Osteocyte (in vitro differentiated cells): ENCODE measurements around the gene RAX2. TPM values are rescaled to one million over a fixed set of nuclear protein-coding genes. Genes with fewer than 3 reads are reported as not detected.

Source experiments
- DNase-seq: peaks from one replicate; pipeline ENCODE4 v3.0.0; 2021; ENCODE audit warnings: mixed read lengths; ENCODE audit not compliant: unreplicated experiment; ENCODE audit errors: extremely low spot score
- H3K27ac Mint-ChIP-seq: one replicate; pipeline ENCODE4 v1.8.0; 2021; ENCODE audit warnings: mild to moderate bottlenecking, mixed read lengths; ENCODE audit not compliant: unreplicated experiment
- H3K27me3 Mint-ChIP-seq: one replicate; pipeline ENCODE4 v1.8.0; 2021; ENCODE audit warnings: mixed read lengths; ENCODE audit not compliant: unreplicated experiment
- H3K36me3 Mint-ChIP-seq: one replicate; pipeline ENCODE4 v1.8.0; 2021; ENCODE audit warnings: mixed read lengths; ENCODE audit not compliant: unreplicated experiment
- H3K4me1 Mint-ChIP-seq: one replicate; pipeline ENCODE4 v1.8.0; 2021; ENCODE audit warnings: mixed read lengths; ENCODE audit not compliant: unreplicated experiment
- H3K4me3 Mint-ChIP-seq: one replicate; pipeline ENCODE4 v1.8.0; 2021; ENCODE audit warnings: mild to moderate bottlenecking, moderate library complexity, mixed read lengths; ENCODE audit not compliant: unreplicated experiment
- H3K9me3 Mint-ChIP-seq: one replicate; pipeline ENCODE4 v1.8.0; 2021; ENCODE audit warnings: mixed read lengths; ENCODE audit not compliant: unreplicated experiment
- CTCF ChIP-seq: fragments of 200-600 bp; sonication (generic); IDR thresholded peaks from 2 replicates; pipeline ENCODE4 v1.5.0; 2021; ENCODE audit warnings: antibody characterized with exemption, mild to moderate bottlenecking, moderate library complexity
- total RNA-seq: library from RNA; stranded (reverse); gene quantifications from 2 replicates; pipeline ENCODE4 v1.2.1, GENCODE V29; 2021

The RAX2 gene
- total RNA-seq, 1 donor from 2014 or later = not detected

GRCh38 chr19:3810708-3811355 is 38.8 kb upstream of the RAX2 start:
- Mint-ChIP-seq H3K4me1 (no peaks in the 10 kb centered on the region), H3K4me3 (no peak overlapping the region), H3K27me3 (peaks cover 2% of the 10 kb centered on the region), H3K9me3 (no peaks in the 10 kb centered on the region), H3K36me3 (no peaks in the 10 kb centered on the region), H3K27ac (no peak overlapping the region)
- DNase-seq = no peak
- no peak for TF ChIP-seq CTCF

GRCh38 chr19:3809881-3810707 is 38.1 kb upstream of the RAX2 start:
- Mint-ChIP-seq H3K9me3 (no peaks in the 10 kb centered on the region), H3K4me3 (no peak overlapping the region), H3K27ac (no peak overlapping the region), H3K36me3 (no peaks in the 10 kb centered on the region), H3K27me3 (peaks cover 2% of the 10 kb centered on the region), H3K4me1 (no peaks in the 10 kb centered on the region)
- no peak for TF ChIP-seq CTCF
- DNase-seq = no peak

GRCh38 chr19:3808420-3809143 is 36.6 kb upstream of the RAX2 start:
- no peaks in the 10 kb centered on the region for H3K36me3 Mint-ChIP-seq
- no peak overlapping the region for H3K27ac Mint-ChIP-seq
- H3K27me3 Mint-ChIP-seq = peaks cover 4% of the 10 kb centered on the region
- DNase-seq = no peak
- no peaks in the 10 kb centered on the region for H3K9me3 Mint-ChIP-seq
- no peaks in the 10 kb centered on the region for H3K4me1 Mint-ChIP-seq
- no peak for TF ChIP-seq CTCF
- H3K4me3 Mint-ChIP-seq = no peak overlapping the region

- Mint-ChIP-seq H3K36me3 (no peaks in the 10 kb centered on the region), H3K4me1 (no peaks in the 10 kb centered on the region), H3K27ac (no peak overlapping the region), H3K9me3 (no peaks in the 10 kb centered on the region), H3K27me3 (peaks cover 7% of the 10 kb centered on the region), H3K4me3 (no peak overlapping the region)
- no peak for DNase-seq
- no peak for TF ChIP-seq CTCF
These were observed 35.7 kb upstream of the RAX2 start for GRCh38 chr19:3807574-3808354.
